ENCODE measurements around the gene CDC16. TPM values are rescaled to one million over a fixed set of nuclear protein-coding genes. Genes with fewer than 3 reads are reported as not detected.
"Not testable (repeated sequence)": the region's sequence is repeated elsewhere in the genome, so short reads cannot be mapped to it uniquely, and the experiment has no call there.

Gene CDC16
- total RNA-seq, result 58.0 and 62.6 TPM in 2 replicates

DNA sequence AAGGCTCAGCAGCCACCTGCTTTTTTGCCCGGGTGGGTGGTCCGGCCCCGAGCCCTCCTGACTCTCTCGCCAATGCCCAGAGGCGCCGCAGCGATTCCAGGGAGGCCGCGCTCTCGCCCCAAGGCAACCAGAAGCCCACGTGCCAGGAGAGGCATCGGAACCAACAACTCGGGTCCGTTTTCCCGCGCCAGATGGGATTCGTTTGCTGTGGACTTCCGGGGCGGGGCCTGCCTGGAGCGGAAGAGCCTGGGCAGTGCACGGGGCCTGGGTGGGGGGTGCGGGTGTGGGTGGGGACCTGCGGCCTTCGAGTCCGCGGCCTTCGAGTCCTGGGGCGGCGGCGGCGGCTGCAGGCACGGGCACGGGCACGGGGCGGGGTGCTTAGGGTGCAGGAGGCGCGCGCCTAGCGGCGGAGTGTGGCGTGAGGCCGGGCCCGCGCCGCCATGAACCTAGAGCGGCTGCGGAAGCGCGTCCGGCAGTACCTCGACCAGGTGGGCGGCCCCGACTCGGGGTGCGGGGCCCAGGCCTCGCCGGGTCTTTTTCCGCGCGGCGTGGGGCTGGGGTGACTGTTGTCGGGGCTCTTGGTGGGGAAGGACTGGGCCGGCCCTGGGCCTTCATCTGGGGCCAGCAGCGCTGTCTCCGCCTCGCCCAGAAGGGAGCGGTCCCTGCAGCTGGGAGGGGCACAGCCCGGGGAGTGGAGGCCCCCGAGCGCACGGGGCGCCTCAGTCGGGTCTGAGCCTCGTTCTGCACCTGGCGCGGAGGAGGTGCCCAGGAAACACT is at the start of gene CDC16:
Gene CDC16 (plus strand): TSS at position 253 of the 777 bp plus-strand sequence. CDS start 188 bp downstream, at position 441.
- TF ChIP-seq CTCF (IDR thresholded peaks at IDR 0.05; ENCODE audit: insufficient read depth, low read depth, low read length), result no peak

GRCh38 chr13:114185182-114185971 is 49.3 kb upstream of the CDC16 start:
- H3K4me3 ChIP-seq (ENCODE audit: low read depth, low read length), result no peak overlapping the region
- DNase-seq (ENCODE audit: low read depth), result no peak
- TF ChIP-seq CTCF (IDR thresholded peaks at IDR 0.05; ENCODE audit: insufficient read depth, low read depth, low read length), result no peak

More for the DNA sequence above, at the start of gene CDC16:
- H3K4me3 ChIP-seq (ENCODE audit: low read depth, low read length), result peak within 1 kb of the TSS; percentile 92
- DNase-seq (ENCODE audit: low read depth), result peak; percentile 90

DNA sequence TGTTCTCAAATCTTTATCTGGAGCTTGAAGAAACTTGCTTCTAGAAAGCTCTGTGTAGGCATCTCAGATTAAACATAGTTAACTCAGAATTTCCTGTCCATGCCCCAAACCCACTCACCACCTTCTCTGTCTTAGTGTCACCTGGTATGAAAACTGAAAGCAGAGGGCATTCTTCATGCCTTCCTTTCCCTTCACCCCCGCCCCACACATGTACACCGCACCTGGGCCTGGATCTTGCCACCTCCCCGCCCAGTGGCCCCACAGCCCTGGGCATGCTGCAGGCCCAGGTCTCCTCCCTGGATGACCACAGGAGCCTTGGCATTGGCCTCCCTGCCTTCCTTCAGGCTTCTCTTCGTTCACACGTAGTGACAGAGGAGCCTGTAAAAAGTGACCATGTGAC is 39.8 kb upstream of the CDC16 start:
- no peak for DNase-seq (ENCODE audit: low read depth)
- TF ChIP-seq CTCF (IDR thresholded peaks at IDR 0.05; ENCODE audit: insufficient read depth, low read depth, low read length), result no peak
- no peak overlapping the region for H3K4me3 ChIP-seq (ENCODE audit: low read depth, low read length)

DNA sequence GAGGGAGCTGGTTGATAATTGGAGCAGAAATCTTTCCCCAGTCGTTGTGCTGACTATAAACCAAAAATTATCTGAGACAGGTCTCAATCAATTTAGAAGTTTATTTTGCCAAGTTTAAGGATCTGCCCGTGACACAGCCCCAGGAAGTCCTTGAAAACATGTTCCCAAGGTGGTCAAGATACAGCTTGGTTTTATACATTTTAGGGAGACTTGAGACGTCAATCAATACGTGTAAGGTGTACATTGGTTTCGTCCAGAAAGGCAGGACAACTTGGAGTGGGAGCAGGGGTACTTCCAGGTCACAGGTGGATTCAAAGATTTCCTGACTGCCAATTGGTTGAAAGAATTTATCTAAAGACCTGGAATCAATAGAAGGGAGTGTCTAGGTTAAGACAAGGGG is 38.1 kb upstream of the CDC16 start:
- no peak for DNase-seq (ENCODE audit: low read depth)
- TF ChIP-seq CTCF (IDR thresholded peaks at IDR 0.05; ENCODE audit: insufficient read depth, low read depth, low read length), result no peak
- H3K4me3 ChIP-seq (ENCODE audit: low read depth, low read length), result no peak overlapping the region

DNA sequence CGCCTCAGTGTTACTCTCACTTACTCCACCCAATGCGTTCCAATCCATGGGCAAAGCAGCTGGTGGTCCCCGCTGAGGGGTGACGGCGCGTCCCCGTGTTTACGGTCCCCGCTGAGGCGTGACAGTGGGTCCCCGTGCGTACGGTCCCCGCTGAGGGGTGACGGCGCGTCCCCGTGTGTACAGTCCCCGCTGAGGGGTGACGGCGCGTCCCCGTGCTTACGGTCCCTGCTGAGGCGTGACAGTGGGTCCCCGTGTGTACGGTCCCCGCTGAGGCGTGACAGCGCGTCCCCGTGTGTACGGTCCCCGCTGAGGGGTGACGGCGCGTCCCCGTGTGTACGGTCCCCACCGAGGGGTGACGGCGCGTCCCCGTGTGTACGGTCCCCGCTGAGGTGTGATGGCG is 36.1 kb upstream of the CDC16 start:
- H3K4me3 ChIP-seq (ENCODE audit: low read depth, low read length), result no peak overlapping the region
- no peak for TF ChIP-seq CTCF (IDR thresholded peaks at IDR 0.05; ENCODE audit: insufficient read depth, low read depth, low read length)
- no peak for DNase-seq (ENCODE audit: low read depth)

GRCh38 chr13:114199526-114199925 is 35.2 kb upstream of the CDC16 start:
- not testable (repeated sequence) for DNase-seq (ENCODE audit: low read depth); H3K4me3 ChIP-seq (ENCODE audit: low read depth, low read length)

GRCh38 chr13:114199954-114200353 is 34.7 kb upstream of the CDC16 start:
- DNase-seq (ENCODE audit: low read depth), result no peak
- H3K4me3 ChIP-seq (ENCODE audit: low read depth, low read length), result no peak overlapping the region
- TF ChIP-seq CTCF (IDR thresholded peaks at IDR 0.05; ENCODE audit: insufficient read depth, low read depth, low read length), result no peak

All from fibroblast of villous mesenchyme (primary cell).